ENCODE results near the gene SLC7A10.
"Not testable (repeated sequence)": the region's sequence is repeated elsewhere in the genome, so short reads cannot be mapped to it uniquely, and the experiment has no call there.

SLC7A10 gene

DNA sequence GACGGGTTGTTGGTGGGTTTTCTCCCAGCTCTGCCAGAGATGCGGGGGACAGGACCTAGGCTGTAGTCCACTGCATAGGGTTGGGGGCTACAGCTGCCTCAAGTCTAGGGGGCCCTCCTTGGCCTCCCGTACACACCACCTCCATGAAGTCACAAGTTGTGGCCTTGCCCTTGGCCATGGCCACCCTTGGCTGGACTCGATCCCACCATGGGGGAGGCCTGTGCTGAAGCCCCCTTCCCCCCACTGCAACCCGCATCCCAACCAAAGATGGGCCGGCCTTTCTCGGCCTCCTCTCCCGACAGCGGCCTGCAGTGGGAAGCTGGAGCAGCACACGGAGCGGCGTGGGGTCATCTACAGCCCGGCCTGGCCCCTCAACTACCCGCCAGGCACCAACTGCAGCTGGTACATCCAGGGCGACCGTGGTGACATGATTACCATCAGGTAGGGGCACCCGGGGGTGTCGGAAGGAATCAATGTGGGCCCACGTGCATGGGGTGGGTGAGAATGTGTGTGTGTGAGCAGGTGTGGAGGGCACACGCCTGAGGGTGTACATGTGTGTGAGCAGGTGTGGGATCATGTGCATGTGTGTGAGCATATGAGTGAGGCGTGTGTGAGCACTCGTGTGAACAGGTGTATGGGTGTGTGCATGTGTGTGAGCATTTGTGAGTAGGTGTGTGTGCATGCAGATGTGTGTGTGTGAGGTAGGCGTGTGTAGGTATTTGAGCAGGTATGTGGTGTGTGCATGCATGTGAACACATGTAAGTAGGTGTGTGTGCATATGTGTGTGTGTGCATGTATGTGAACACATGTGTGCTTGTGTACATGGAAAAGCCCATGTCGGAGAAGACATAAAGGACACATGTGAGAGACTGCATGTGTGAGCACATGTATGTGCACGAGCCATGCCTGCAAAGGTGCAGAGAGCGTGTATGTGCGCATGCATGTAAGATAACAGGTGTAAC is 22.8 kb downstream of the SLC7A10 start:
- no peak for DNase-seq (ENCODE audit: low read depth, low spot score)

DNA sequence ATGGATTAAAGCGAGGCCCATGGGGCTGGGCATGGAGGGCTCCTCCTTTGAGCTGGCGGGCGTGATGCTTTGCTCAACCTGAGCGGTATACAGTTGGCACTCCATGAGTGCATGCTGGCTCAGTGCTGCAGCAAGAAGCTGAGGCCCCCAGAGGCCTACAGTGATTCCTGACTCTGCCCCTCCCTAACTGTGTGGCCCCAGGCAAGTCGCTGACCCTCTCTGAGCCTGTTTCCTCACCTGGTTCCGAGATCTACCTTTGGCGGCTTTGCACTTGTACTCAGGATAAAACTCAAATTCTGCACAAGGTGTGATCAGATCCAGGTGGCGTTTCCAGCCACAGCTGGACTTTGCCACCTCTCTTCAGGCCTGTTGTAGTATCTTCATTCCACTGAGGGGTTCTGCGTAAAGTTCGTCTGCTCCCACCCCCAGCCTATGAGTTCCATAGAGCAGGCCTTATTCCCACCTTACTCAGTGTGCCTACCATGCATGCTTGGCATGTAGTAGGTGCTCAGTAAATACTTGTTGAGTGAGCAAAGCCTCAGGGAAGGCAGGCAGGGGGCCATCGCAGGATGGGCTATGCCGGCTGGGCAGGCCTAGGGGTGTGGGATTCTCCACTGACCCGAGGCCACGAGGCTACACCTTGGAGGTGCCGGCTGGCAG is 23.6 kb downstream of the SLC7A10 start:
- no peak for DNase-seq (ENCODE audit: low read depth, low spot score)

DNA sequence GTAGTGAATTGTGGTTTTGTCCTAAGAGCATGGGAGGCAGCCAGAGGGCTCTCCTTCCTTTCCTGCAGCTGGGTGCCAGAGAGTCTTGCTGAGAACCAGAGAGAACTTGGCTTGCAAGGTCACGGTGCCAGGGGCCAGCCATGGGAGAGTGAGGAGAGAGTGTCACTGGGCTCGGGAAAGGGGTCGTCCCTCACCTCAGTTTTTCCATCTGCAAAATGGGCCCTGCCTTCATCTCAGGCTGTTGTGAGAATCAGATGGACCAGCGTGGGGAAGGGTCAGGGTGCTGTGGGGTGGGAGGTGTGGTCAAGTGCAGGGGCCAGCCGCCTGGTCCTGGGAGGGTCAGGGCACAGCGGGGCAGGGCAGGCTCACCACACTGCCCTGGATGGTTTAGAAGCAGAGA is 24.2 kb downstream of the SLC7A10 start:
- no peak for DNase-seq (ENCODE audit: low read depth, low spot score)

DNA sequence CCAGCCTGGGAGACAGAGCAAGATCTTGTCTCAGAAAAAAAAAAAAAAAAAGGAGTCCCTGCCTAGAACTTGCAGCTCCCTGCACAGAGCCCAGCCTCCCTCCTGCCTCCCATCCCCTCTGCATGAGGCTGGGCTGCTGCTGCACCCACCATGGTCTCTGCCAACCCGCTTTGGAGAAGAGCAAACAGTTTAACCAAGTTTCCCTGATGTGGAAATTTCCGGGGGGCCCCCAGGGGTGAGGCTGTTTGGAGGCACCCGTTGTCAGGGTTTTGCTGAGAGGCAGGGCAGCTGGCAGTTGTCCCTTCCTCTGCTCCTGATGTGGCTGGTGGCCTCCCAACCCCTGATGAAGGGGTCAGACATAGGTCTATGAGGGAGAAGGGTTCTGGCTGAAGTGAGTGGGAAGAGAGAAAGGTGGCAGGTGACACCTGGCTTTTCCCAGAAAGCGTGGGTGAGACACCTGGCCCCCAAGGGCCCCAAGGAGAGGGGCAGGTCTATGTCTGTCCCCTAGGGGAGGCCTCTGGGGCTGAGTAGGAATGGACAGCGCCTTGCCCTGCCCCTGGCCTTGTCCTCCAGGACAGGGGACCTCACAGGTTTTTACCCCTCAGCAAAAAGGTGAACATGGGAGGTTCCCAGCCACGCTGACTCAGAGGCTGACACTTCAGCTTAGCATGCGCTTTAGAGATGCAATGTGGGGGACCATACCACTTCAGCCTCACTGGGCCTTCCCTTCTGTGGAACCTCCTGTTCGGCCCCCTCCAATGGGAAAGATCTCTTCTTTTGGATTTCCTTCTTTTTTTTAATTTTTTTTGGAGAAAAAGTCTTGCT is 26.0 kb downstream of the SLC7A10 start:
- DNase-seq (ENCODE audit: low read depth, low spot score): no peak

- DNase-seq (ENCODE audit: low read depth, low spot score): no peak
Observed at GRCh38 chr19:33198169-33198568, 27.5 kb downstream of the SLC7A10 start.

DNA sequence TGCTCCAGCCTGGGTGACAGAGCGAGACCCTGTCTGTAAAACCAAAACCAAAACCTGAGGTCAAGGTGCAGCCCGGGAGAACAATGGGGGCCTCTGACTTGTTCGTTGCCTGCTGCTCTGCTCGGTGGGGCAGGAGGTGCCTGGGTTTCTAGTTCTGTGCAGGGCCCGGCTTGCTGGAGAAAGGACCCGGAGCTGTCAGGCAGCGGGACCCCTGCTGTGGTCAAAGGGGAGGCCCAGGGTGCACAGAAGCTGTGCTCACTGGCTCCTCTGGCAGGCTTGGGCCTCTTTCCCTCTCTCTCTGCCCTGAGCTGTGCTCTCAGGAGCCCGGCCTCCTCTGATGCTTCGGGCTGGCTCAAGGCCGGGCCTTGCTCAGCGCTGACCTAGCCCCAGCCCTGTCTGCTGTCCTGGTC is 28.1 kb downstream of the SLC7A10 start:
- no peak for DNase-seq (ENCODE audit: low read depth, low spot score)

DNA sequence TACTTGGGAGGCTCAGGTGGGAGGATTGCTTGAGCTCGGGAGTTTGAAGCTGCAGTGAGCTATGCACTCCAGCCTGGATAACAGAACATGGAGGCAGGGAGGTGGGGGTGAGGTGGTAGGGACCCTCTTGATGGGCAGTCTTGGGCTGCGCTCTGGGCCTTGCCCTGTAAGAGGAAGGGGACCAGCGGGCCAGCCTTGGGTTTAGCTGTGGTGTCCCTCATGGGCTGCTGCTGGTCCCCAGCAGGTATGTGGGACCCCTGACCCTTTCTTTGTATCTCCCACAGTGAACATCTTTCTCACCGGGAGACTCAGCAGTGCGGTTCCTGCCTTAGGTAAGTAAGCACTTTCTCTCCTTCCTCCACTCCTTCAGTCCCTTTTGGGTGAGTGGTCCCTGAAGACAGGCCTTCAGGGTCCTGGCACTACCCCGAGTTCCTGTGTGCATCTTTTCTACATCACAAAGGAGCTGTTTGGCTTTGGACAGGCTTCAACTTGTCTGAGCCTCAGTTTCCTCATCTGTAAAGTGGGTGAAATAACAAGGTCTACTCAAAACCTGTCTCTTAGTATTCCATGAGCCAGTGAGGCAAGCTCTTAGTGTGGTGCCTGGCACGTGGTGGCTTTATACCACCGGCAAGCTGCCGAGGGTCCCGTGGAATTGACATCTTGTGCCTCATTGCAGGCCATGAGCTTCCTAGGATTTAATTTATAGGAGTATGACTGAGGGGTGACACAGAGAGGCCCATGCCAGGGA is 29.0 kb downstream of the SLC7A10 start:
- DNase-seq (ENCODE audit: low read depth, low spot score): no peak

GRCh38 chr19:33195645-33196347 is 29.9 kb downstream of the SLC7A10 start:
- DNase-seq (ENCODE audit: low read depth, low spot score): no peak

- DNase-seq (ENCODE audit: low read depth, low spot score): no peak
Observed at GRCh38 chr19:33194886-33195644, 30.6 kb downstream of the SLC7A10 start.

GRCh38 chr19:33194532-33194885 is 31.1 kb downstream of the SLC7A10 start:
- DNase-seq (ENCODE audit: low read depth, low spot score): no peak

GRCh38 chr19:33193865-33194362 is 31.7 kb downstream of the SLC7A10 start, which contains the start of gene LRP3:
TSS of gene LRP3 (plus strand) at chr19:33194330. CDS start at chr19:33194786, 456 bp downstream.
- no peak for DNase-seq (ENCODE audit: low read depth, low spot score)

- DNase-seq (ENCODE audit: low read depth, low spot score): no peak
Observed at GRCh38 chr19:33193269-33193864, 32.3 kb downstream of the SLC7A10 start.

GRCh38 chr19:33192010-33192409 is 33.6 kb downstream of the SLC7A10 start:
- DNase-seq (ENCODE audit: low read depth, low spot score): no peak

- DNase-seq (ENCODE audit: low read depth, low spot score): no peak
Observed at GRCh38 chr19:33191501-33191900, 34.1 kb downstream of the SLC7A10 start.

DNA sequence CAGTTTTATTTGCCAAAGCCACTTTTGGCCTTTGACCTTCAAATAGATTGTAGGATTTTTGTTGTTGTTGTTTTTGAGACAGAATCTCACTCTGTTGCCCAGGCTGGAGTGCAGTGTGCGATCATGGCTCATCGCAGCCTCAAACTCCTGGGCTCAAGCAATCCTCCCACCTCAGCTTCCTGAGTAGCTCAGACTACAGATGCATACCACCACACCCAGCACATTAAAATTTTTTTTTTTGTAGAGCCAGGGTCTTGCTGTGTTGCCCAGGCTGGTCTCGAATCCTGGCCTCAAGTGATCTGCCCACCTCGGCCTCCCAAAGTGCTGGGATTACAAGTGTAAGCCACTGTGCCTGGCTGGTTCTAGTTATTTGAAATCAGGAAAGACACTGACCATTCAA is 34.6 kb downstream of the SLC7A10 start:
- DNase-seq (ENCODE audit: low read depth, low spot score): not testable (repeated sequence)

DNA sequence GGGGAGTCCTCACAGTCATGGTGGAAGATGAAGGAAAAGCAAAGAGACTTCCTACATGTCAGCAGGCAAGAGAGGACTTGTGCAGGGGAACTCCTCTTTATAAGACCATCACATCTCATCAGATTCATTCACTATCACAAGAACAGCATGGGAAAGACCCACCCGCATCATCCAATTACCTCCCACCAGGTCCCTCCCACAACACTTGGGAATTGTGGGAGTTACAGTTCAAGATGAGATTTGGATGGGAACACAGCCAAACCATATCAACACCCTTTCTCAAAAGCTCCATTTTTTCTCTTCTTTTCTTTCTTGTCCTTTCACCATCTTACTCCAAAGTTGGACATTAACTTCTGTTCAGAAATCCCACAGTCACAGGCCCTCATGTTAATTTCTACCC is 36.2 kb downstream of the SLC7A10 start:
- DNase-seq (ENCODE audit: low read depth, low spot score): no peak

DNA sequence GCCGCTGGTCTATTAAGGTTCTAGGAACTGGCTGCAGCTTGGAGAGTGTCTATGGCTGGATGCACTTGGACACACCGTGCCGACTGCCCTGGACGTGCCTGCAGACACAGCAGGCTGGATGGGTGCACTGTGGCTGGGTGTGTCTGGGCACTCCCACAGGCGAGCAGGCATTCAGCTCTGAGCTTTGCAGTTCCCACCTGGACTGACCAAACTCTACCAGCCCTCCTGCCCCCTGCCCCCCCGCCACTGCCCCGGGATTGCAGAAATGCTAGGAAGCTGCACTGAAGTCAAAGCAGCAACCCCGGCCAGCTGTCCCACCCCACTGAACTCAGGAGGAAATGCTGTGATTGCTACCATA is 38.5 kb downstream of the SLC7A10 start:
- DNase-seq (ENCODE audit: low read depth, low spot score): no peak

DNA sequence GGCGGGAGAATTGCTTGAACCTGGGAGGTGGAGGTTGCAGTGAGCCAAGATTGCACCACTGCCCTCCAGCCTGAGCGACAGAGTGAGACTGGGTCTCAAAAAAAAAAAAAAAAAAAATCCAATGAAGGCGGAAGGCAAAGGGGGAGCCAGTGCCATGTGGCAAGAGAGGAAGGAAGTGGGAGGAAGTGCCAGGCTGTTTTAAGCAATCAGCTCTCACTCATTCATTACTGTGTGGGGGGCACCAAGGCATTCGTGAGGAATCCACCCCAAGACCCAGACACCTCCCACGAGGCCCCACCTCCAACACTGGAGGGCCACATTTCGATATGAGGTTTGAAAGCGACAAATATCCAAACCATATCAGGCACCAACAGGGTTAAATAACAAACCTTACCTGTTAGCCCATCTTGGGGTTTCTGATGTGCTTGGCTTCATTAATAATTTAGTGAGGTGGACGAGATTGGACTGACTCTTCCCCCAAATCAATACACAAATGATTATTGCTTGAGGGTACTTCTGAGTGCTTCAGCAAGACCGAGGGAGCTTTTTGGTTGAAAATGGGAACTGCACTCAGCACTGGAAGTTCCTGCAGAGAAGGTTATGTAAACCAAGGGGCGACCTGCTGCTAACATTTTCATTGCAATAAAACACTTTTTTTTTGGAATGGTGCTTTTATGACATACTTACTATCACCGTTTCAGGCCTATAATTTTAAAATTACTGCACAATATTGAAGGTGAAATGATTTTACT is 39.0 kb downstream of the SLC7A10 start:
- DNase-seq (ENCODE audit: low read depth, low spot score): no peak

Data from activated naive CD8-positive, alpha-beta T cell treated with anti-CD3 and anti-CD28 coated beads, Interleukin-2, amount 50 U/mL, for 16 hours (primary cell).